ENCODE data around the gene ACER2.
"Not testable (repeated sequence)": the region's sequence is repeated elsewhere in the genome, so short reads cannot be mapped to it uniquely, and the experiment has no call there.

ACER2 gene

DNA sequence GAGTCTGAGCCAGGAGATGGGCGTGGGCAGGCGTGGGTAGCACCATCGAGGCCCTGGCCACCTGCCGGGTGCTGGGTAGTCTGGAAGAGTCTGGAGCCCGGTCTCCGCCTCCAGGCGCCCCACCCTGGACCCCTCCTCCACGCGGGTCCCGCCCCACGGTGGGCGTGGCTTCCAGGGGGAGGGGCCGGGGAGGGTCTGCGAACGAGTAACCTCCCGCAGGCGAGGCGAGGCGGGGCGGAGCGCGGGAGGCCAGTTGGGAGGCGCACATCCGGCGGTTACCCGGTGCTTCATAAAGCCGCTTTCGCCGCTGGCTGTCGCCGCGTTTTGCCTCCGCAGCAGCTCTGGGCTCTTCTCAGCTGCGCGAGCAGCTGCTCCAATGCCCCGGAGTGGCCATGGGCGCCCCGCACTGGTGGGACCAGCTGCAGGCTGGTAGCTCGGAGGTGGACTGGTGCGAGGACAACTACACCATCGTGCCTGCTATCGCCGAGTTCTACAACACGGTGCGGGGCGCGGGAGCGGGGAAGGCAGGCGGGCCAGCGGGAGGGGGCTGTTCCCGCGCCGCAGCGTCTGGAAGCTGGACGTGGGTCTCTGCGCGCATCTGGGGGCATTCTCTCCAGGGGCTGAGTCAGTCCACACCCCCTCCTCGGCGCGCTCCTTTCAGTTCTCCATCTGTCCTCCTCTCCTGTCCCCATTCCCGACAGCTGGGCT, at the start of gene ACER2:
Gene ACER2 (plus strand): TSS at position 317 of the 708 bp plus-strand sequence. CDS start 76 bp downstream, at position 393.
- peak; percentile 94 for DNase-seq

DNA sequence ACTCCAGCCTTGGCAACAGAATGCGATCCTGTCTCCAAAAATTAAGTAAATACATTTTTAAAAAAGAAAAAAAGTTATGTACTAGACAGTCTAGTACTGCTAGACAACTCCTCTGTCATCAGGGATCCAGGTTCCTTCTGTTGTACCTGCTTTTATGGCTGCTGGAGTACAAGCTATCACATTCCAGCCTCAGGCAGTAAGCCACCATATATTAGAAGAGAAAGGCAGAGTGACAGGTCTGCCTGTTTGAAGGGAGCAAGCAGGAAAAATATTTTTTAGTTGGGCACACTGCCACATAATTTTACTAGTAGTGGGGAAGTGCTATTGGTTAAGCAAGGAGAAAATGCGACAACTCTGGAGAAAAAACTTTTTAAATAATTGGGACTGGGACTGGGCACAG, 39.7 kb upstream of the ACER2 start:
- no peak for DNase-seq

DNA sequence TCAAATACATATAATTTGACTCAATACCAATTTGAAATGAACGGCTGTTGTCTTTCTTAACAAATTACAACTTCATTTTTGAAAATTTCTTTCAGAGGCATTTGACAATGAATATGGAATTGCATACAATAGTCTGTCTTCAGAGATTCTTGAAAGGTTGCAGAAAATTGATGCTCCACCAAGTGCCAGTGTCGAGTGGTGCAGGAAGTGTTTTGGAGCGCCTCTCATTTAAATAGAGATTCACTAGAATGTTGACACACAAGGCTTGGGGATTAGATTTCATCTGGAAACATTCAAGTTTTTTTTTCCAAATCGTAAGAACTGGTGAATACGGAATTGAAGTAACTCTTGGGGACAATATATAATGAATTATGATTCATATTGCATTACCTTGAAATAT, 36.9 kb upstream of the ACER2 start:
- no peak for DNase-seq

DNA sequence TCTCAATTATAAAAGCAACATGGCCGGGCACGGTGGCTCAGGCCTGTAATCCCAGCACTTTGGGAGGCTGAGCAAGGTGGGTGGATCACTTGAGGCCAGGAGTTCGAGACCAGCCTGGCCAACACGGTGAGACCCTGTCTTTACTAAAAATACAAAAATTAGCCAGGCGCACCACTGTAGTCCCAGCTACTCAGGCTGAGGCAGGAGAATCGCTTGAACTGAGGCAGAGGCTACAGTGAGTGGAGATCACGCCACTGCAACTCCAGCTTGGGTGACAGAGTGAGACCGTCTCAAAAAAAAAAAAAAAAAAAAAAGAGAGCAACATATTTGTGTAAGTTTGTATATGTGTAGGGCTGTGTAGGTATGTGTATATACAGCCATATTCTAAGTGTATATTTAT, 36.2 kb upstream of the ACER2 start:
- DNase-seq = no peak

DNA sequence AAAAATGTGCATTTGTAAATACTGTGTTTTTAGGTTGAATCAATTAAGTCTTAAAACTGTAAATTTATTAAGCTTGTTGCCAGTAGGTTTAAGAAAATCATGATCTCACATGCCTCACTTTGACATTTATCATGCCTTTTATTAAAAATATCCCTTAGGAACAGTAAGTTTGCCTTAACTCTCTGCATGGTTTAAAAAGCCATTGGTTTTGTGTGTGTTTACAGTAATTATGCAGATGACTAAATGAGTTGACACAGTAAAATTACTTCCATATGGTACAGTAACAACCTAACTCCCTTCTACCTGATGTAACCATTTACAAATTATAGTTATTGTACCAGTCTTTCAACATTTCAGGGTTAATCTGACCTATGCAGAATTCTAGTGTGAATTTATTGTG, 35.3 kb upstream of the ACER2 start:
- DNase-seq = no peak

DNA sequence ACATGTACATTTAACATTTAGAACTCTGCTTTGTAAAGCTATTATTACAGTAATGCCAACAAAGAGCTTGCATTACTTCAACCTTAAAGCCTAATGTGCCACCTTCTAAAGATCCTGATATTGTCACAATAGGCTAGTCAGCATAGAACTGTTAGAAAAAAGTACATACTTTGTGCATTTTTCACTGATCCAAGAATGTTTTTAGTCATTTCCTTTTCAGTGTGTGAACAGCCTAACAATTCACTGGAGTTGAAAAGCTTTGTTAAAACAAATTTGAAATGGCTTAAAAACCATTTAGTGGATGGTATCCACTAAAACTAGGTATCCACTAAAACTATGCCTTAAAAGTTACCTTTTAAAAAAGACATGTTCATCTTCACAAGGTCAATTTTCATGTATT, 33.3 kb upstream of the ACER2 start:
- no peak for DNase-seq

DNA sequence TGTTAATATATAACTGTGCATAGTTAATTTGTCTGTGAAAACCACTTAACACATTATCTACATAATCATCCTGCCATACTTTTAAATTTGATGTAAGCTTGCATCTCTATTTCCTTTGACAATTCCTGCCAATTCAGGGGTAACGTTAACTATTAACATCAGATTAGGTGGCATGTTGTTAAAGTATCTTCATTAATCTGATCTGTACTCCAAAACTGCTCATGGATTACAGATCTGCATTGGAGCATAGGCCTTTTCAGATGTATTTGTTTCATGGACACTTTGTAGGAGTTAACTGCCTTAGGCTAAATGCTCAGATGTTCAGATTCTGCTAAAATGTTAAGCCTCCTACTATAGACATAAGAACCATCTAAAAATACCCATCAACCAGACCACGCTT, 31.9 kb upstream of the ACER2 start:
- no peak for DNase-seq

DNA sequence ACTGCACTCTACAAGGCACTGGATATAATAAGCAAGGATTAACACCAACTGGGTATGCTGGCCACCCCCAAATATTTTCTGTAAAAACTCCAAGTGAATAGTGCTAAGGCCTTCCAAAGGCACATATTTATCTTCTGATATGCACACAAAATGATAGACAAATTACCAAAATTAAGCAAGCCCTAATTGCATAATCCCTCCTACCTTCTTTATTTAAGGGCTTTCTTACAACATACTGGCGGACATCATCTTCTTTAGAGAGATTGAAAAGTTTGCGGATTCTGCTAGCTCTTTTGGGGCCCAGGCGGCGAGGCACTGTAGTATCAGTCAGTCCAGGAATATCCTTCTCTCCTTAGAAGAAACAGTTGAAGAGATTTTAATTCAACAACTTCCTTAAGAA, 30.6 kb upstream of the ACER2 start:
- no peak for DNase-seq

DNA sequence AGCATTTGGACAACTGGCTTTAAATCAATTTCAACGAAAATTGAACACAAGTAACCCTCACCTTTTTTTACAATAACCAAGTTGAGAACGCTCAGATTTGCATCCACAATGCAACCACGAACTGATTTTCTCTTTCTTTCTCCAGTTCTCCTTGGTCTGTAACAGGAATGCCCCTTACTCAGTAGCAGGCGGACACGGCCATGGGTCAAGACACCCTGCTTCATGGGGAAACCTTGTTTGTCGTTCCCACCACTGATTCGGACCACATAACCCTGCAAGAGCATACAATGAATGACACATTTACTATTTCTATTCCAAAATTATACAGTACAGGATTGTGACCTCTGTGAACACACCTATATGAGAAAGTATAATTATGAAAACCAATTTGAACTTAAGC, 30.2 kb upstream of the ACER2 start:
- DNase-seq = no peak

DNA sequence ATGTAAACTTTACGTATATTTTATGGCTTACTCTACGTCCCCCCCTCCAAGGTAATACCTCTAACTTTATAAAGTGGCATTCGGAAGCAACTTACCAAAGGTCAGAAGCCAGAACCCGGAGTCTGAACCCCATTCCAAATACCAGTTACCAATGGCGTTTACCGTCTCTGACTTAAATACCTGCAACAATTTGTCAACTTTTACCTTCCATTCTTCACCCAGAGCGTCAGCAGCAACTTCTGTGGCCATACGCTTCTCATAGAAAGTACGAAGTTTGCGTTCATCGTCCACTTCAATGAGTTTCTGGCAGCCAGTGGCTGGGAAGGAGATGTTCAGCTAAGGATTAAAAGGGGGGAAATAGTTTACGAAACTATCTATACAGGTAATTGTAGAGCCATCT, 29.5 kb upstream of the ACER2 start:
- DNase-seq = no peak

DNA sequence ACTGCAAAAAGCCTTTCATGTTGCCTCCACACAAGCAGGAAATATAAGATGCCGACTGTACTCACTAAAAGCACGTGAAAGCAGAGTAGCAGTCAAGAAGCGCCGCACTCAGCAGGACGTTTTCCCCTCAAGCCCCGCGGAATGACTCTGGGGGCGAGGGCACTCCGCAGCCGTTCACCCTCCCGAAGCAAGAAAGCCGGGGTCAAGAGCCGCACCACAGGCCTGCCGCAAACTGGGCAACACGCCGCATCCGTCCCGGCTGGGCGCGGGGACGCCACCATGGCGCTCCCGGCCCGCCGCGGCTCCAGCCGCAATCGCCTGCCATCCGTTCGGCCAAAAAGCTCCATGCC, 29.1 kb upstream of the ACER2 start:
- DNase-seq = peak; percentile 42

DNA sequence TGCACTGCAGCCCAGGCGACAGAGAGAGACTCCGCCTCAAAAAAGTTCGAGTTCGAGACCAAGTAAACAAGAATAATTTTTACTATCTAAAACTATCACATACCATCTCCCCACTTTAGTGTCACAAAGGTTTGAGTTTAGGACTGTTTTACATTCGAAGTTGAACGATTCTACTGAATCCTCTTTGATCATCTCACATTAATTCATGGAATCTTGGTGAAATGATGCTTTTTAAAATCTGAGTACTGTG, 28.1 kb upstream of the ACER2 start:
- no peak for DNase-seq

DNA sequence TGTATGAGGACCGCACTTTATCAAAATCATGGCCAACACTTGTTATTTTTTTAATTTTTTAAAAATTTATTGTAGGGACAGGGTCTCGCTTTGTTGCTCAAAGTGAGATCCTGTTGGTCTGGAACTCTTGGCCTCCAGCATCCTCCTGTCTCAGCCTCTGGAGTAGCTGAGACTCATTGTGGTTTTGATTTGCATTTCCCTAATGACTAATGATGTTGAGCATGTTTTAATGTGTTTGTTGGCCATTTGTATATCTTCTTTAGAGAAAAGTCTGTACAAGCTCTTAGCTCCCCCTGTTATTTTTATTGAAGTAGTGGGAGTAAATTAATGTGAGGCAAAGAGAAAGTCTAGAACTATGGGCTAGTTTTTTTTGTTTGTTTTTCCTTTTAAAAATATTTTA, 27.2 kb upstream of the ACER2 start:
- DNase-seq = no peak

DNA sequence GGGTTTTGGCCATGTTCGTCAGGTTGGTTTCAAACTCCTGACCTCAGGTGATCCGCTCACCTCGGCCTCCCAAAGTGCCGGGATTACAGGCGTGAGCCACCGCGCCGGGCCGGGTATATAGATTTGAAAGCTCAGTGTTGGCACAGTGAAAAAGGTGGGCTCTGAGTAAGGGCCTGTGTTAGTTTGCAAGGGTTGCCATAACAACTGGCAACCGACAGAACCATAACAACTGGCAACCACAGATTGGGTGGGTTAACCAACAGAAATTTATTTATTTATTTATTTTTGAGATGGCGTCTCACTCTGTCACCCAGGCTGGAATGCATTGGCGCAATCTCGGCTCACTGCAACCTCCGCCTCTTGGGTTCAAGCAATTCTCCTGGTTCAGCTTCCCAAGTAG, 23.6 kb upstream of the ACER2 start:
- not testable (repeated sequence) for DNase-seq

DNA sequence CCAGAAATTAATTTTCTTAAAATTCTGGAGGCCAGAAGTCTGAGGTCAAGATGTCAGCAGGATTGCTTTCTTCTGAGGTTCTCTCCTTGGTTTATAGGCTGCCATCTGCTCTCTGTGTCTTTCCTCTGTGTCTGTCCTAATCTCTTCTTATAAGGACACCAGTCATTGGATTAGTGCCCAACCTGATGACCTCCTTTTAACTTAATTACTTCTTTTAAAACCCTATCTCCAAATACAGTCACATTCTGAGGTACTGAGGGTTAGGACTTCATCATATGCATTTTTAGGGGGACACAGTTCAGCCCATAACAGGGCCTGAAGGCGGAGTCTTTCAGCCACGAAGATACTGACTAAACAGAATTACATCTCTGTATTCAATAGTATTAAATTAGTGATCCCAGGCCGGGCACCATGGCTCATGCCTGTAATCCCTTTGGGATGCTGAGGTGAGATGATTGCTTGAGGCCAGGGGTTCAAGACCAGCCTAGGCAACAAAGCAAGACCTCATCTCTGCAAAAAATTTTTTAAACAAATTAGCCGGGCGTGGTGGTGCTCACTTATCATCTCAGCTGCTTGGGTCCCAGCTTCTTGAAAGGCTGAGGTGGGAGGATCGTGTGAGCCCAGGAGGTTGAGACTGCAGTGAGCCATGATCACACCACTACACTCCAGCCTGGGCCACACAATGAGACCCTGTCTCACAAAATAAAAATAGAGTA, 22.9 kb upstream of the ACER2 start:
- no peak for DNase-seq

DNA sequence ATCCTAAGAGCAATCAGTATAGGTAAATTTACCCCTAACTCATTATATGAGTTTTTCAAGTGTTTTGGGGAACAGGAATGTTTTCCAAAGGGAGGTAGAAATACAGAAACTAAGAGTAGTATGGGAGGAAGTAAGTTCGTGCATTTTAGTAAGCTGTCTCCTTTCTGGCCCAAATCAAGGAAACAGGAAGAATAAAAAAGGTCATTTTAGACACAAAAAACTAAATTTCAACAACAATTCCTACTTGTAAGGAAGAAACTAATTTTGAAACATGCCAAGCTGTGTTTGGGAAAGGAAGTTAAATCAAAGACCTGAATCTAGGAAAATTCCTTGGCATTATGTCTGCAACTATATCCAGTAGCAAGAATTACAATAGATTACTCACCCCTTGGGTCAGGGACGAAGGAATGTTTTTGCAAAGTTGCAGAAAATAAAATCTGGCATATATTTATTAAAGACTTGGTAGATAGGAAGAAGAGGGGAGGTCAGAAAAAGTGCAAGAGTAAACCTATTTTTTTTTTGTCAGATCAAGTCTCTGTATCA, 22.2 kb upstream of the ACER2 start:
- no peak for DNase-seq

DNA sequence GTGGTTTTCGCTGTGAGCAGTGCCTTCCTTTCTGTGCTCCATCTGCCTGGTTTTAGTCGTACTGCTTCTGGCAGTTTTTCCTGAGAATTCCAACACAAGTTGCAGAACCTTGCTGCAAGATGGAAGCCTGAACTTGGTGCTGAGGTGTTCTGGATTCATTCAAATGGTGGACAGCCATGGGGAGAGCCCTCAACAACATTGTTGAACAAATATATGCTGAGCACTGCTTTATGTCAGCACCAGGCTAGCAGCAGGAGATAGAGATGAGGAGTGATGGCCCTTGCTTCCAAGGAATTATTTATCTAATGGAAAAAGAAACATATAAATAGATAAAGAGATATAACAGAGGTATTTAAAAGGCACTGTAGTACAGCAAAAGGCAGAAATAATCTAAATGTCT, 21.5 kb upstream of the ACER2 start:
- DNase-seq = no peak

DNA sequence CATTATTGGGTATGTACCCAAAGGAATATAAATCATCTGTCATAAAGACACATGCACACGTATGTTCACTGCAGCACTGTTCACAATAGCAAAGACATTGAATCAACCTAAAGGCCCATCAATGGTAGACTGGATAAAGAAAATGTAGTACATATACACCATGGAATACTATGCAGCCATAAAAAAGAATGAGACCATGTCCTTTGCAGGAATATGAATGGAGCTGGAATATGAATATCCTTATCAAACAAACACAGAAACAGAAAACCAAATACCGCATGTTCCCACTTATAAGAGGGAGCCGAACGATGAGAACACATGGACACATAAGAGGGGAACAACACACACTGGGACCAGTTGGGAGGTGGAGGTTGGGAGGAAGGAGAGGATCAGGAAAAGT, 19.3 kb upstream of the ACER2 start:
- not testable (repeated sequence) for DNase-seq

DNA sequence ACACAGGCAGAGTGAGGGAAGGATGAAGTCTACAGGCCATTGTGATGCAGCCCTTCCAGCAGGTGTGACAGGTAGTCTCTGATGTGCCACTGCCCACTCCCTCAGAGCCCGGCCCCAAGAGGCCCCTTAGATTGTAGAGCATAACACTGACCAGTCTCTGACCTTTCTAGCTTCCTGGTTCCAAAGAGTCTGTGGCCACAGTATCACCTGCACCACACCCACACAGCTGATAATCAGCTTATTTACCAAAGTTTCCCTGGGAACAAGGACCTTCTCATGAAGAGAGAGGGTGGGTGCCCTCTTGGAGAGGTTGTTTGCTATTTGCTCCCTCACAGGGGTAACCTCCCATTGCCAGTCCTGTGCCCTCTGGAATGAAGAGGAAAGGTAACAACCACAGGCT, 11.0 kb upstream of the ACER2 start:
- DNase-seq = no peak

DNA sequence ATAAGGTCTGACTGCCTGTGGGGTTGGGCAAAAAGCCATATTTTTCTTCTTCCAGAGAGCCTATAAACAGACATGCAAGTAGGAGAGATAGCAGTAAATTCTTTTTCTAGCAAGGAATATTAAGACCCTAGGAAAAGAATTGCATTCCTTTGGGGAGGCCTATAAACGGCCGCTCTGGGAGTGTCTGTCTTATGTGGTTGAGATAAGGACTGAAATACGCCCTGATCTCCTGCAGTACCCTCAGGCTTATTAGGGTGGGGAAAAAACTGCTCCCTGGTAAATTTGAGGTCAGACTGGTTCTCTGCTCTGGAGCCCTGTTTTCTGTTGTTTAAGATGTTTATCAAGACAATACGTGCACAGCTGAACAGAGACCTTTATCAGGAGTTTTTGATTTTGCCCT, 5.6 kb upstream of the ACER2 start:
- not testable (repeated sequence) for DNase-seq

DNA sequence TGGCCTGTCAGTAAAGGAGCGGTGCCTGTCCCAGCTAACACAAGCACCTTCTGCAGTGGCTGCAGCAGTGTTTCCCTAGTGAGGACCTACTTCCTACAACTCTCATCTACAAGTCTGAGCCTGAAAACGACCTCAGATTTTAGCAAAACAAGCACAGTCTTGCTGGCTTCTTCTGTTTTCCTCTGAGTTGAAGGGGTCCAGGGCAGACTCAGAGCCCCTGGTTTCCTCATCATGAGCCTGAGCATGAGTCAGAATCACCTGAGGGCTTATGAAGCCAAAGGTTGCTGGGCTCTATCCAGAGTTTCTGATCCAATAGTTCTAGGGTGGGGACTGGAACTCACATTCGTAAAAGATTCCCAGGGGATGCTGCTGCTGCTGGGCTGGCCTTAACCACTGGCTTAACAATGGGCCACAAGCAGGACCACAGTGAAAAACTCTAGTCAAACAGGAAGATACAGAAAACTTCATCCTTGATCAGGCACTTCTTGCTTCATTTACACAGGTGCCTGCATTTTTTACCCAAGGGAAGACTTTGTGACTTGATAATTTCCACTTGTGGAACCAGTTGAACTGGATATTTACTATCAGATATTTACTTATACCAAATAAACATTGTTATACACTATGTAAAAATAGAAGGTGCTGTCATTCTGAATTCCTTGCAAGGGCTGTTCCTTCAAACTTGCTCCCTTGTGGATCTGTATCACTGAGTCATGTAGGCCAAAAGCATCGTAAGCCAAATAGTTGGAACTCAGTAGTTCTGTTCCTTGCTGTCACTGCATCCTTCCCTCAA, 4.3 kb upstream of the ACER2 start:
- no peak for DNase-seq

DNA sequence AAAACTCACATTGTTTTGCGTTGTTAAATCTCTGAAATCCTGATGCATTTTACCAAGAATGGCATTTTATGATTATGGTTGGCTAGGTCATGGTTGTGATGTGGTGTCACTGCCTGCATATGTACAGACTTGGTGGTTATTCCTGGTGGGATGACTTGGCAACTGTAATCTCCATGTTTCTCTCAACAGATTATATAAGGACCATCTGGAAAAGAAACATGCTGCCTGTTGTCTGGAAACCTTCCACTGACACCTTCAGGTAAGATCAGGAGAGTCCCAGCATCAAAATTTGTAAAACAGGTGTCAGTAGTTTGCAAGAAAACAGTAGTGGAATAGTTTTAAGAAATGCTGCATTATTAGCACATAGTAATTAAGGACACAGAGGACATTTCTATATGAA, 3.0 kb upstream of the ACER2 start:
- DNase-seq = no peak

DNA sequence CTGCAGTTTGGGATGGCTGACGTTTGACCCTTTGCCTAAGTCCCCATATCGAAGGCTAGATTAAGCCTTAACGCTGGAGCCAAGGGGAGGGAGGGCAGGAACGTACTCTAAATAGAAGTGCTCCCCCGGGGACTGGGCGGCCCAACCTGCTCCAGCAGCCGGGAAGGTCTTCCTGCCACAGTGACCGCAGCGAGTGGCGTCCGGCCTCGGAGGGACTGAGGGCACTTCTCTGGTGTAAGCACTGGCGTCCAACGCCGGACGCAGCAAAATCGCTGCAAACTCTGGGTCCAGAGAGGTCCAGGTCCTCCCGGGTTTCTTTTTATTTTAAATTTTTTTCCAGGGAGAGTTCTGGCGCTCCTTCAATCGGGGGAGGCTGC, 505 bp upstream of the ACER2 start:
- no peak for DNase-seq
